Bronchial epithelial cell (primary cell): ENCODE results near the gene GTF2H4. TPM values are rescaled to one million over a fixed set of nuclear protein-coding genes. Genes with fewer than 3 reads are reported as not detected.
A peak's percentile ranks its signal among the peaks of the same experiment; 100 is the strongest.

Experiments
- DNase-seq: peaks from one replicate; pipeline ENCODE4 v3.0.0-alpha.2; 2010; ENCODE audit warnings: low read depth
- FAIRE-seq: peaks from 2 replicates; lab custom pipeline; 2011; peaks lifted over from hg19 to GRCh38; lab: Jason Lieb, UNC
- H3K27me3 ChIP-seq: 2 replicates; pipeline ENCODE4 v1.5.1; 2011; ENCODE audit warnings: low read length; ENCODE audit not compliant: control insufficient read depth, insufficient read depth
- H3K36me3 ChIP-seq: 2 replicates; pipeline ENCODE4 v1.5.1; 2011; ENCODE audit warnings: low read length; ENCODE audit not compliant: control insufficient read depth, insufficient read depth
- H3K4me3 ChIP-seq: 2 replicates; pipeline ENCODE4 v1.5.1; 2011; ENCODE audit warnings: mild to moderate bottlenecking, low read depth, low read length, control low read depth
- total RNA-seq: library from RNA; depleted of rRNA; stranded (reverse); fragments of >200 nt; gene quantifications from 2 replicates; pipeline ENCODE4 v1.2.1, GENCODE V29; 2014
- TF ChIP-seq, protein P1 (sequence below): IDR thresholded peaks from 2 replicates; pipeline ENCODE4 v1.5.1; 2011; ENCODE audit warnings: mild to moderate bottlenecking, moderate library complexity, low read length, control low read depth, inconsistent platforms; ENCODE audit not compliant: insufficient read depth, severe bottlenecking

GTF2H4 gene
- total RNA-seq, 1 donor from 2014 or later: 10.0 TPM

DNA sequence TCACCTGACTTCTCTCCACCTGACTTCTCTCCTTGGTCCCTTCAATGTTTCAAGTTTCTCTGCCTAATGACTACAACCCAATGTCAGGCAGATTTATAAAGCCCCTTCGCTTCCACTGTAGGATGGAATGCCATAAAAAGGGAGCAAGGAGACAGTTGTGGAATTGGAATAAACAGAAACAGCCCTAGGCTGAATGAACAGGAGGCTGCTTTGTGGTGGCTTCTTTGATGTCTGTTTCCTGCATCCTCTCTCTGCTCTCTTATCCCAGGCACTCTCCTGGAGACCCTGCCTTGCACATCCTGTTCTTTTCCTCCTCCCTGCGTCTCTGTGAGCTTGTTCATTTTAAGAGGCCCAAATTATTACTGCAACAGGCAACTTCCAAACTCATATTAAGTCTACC lies 49.7 kb downstream of the GTF2H4 start:
- Histone ChIP-seq H3K27me3 (peaks cover 3% of the 10 kb centered on the region), H3K36me3 (no peaks in the 10 kb centered on the region), H3K4me3 (no peak overlapping the region)
- TF ChIP-seq, protein P1, sequence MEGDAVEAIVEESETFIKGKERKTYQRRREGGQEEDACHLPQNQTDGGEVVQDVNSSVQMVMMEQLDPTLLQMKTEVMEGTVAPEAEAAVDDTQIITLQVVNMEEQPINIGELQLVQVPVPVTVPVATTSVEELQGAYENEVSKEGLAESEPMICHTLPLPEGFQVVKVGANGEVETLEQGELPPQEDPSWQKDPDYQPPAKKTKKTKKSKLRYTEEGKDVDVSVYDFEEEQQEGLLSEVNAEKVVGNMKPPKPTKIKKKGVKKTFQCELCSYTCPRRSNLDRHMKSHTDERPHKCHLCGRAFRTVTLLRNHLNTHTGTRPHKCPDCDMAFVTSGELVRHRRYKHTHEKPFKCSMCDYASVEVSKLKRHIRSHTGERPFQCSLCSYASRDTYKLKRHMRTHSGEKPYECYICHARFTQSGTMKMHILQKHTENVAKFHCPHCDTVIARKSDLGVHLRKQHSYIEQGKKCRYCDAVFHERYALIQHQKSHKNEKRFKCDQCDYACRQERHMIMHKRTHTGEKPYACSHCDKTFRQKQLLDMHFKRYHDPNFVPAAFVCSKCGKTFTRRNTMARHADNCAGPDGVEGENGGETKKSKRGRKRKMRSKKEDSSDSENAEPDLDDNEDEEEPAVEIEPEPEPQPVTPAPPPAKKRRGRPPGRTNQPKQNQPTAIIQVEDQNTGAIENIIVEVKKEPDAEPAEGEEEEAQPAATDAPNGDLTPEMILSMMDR: no peak
- DNase-seq (no peak), FAIRE-seq (no peak)

DNA sequence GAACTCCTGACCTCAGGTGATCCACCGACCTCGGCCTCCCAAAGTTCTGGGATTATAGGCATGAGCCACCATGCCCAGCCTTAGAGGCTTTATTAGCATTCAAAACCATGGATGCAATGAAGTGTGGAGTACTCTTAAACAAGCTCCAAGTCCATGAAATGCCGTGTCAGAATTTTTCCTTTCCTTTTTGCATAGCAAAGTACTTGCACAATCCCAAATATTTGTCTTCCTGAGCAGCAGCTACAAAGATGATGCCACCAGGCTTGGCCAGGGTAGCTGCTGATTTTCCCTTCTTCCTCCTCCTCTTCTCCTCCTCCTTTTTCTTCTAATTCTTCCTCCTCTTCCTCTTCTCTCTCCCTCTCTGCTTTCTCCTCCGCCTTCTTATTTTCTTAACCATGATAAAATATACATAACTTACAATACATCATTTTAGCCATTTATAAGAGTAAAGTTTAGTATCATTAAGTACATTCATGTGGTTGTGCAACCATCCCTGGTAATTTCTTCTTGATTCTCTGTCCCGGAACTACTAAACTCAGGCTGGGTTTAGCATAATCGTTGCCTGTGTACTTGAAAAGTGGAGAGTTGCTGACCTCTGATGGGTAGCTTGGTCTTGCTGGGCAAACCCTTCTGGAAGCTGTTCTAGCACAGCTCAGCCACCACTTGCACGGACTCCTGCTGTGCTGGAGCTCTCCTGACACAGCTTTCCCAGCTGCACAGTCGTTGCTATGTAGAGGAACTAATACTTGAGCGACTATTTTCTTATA lies 53.1 kb downstream of the GTF2H4 start:
- no peaks in the 10 kb centered on the region for H3K36me3 ChIP-seq
- DNase-seq (no peak), FAIRE-seq (no peak)
- TF ChIP-seq, protein P1: no peak
- no peak overlapping the region for H3K4me3 ChIP-seq
- peaks cover 3% of the 10 kb centered on the region for H3K27me3 ChIP-seq

DNA sequence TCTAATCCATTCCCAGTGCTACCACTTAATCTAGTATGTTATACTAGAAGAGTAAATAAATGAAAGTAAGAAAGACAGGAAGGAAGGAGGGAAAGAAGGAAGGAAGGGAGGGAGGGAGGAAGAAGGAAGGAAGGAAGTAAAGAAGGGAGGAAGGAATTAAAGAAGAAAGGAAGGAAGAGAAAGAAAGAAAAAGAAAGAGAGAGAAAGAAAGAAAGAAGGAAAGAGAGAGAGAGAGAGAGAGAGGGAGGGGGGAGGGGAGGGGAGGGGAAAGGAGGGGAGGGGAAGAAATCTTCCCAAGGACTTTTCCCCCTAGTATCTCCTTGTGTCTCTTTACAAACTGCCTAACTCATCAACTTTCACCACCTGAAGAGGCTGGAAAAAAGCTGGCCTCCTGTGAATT lies 54.7 kb downstream of the GTF2H4 start:
- H3K36me3 ChIP-seq: no peaks in the 10 kb centered on the region
- TF ChIP-seq, protein P1: no peak
- H3K27me3 ChIP-seq: peaks cover 3% of the 10 kb centered on the region
- H3K4me3 ChIP-seq: no peak overlapping the region
- FAIRE-seq (no peak), DNase-seq (no peak)

DNA sequence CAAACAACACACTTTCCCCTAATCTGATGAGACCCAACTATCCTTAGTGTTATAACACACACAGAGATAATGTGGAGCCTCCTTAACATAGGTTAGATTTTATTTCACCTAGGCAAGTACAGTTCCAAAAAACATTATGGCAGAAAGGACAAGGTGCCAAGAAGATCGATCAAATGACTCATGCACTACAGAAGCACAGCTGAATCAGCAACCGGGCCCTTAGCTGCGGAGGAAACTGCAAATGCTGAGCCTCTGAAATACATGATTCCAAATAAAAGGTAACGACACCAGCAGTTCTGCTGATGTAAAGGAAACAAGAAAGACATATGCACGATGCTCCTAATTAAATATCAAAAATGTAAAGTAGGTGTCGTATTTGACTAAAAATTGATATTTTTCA lies 55.6 kb downstream of the GTF2H4 start:
- no peaks in the 10 kb centered on the region for H3K36me3 ChIP-seq
- no peak overlapping the region for H3K4me3 ChIP-seq
- TF ChIP-seq, protein P1: no peak
- peak; percentile 32 for DNase-seq
- FAIRE-seq: no peak
- peaks cover 2% of the 10 kb centered on the region for H3K27me3 ChIP-seq

Other genes with a start within 250 kb of the GTF2H4 start
- gene DHX16, start 235.2 kb upstream of the GTF2H4 start, total RNA-seq: 38.4 and 44.3 TPM in 2 replicates
- gene PPP1R18, start 221.6 kb upstream of the GTF2H4 start, total RNA-seq: 26.0 and 32.6 TPM in 2 replicates
- gene NRM, start 217.2 kb upstream of the GTF2H4 start, total RNA-seq: 0.26 and 0.51 TPM in 2 replicates
- 2.4 and 2.7 TPM in 2 replicates for gene MDC1, start 190.9 kb upstream of the GTF2H4 start, total RNA-seq
- 131 and 136 TPM in 2 replicates for gene TUBB, start 187.9 kb upstream of the GTF2H4 start, total RNA-seq
- gene FLOT1, start 165.5 kb upstream of the GTF2H4 start, total RNA-seq: 15.1 and 20.0 TPM in 2 replicates
- gene IER3, start 163.7 kb upstream of the GTF2H4 start, total RNA-seq: 186 and 279 TPM in 2 replicates
- 149 and 194 TPM in 2 replicates for gene DDR1, start 23.7 kb upstream of the GTF2H4 start, total RNA-seq
- 24.6 and 26.3 TPM in 2 replicates for gene VARS2, start 6.0 kb downstream of the GTF2H4 start, total RNA-seq
- not detected in 2 replicates for gene SFTA2, start 24.0 kb downstream of the GTF2H4 start, total RNA-seq
- under 0.01 TPM in 1 of 2 replicates, not detected in the other for gene MUCL3, start 32.8 kb downstream of the GTF2H4 start, total RNA-seq
- gene MUC21, start 75.5 kb downstream of the GTF2H4 start, total RNA-seq: 0.53 and 2.2 TPM in 2 replicates
- gene MUC22, start 102.3 kb downstream of the GTF2H4 start, total RNA-seq: under 0.01 TPM in 1 of 2 replicates, not detected in the other
- 0.13 TPM in 1 of 2 replicates, not detected in the other for gene C6orf15, start 204.4 kb downstream of the GTF2H4 start, total RNA-seq
- 5.1 and 6.3 TPM in 2 replicates for gene PSORS1C1, start 206.6 kb downstream of the GTF2H4 start, total RNA-seq
- not detected in 2 replicates for gene CDSN, start 212.2 kb downstream of the GTF2H4 start, total RNA-seq
- gene PSORS1C2, start 230.9 kb downstream of the GTF2H4 start, total RNA-seq: not detected in 2 replicates
- 14.5 and 25.2 TPM in 2 replicates for gene CCHCR1, start 249.6 kb downstream of the GTF2H4 start, total RNA-seq